Left ventricle myocardium inferior (tissue), 1 donor: Measurements from ENCODE around the gene SPNS3. TPM values are rescaled to one million over a fixed set of nuclear protein-coding genes. Genes with fewer than 3 reads are reported as not detected.

ENCODE experiments used
- DNase-seq: peaks from one replicate; pipeline ENCODE4 v3.0.0-alpha.2; 2020
- H3K27ac ChIP-seq: fragments of 200-600 bp; replicated peaks from 2 replicates; pipeline ENCODE4 v1.8.0; 2021
- H3K27me3 ChIP-seq: fragments of 200-600 bp; 2 replicates; pipeline ENCODE4 v1.8.0; 2021; ENCODE audit warnings: low read depth
- H3K36me3 ChIP-seq: fragments of 200-600 bp; 2 replicates; pipeline ENCODE4 v1.8.0; 2021
- H3K4me1 ChIP-seq: fragments of 200-600 bp; 2 replicates; pipeline ENCODE4 v1.8.0; 2021
- H3K4me3 ChIP-seq: fragments of 200-600 bp; 2 replicates; pipeline ENCODE4 v1.8.0; 2021; ENCODE audit warnings: mild to moderate bottlenecking, moderate library complexity
- H3K9me3 ChIP-seq: fragments of 200-600 bp; replicated peaks from 2 replicates; pipeline ENCODE4 v1.8.0; 2021
- CTCF ChIP-seq: fragments of 200-600 bp; IDR thresholded peaks from 2 replicates; pipeline ENCODE4 v1.8.0; 2021; ENCODE audit warnings: antibody characterized with exemption, mild to moderate bottlenecking, borderline replicate concordance
- intact Hi-C: fragments of 100-400 bp; cut with micrococcal nuclease; formaldehyde crosslinking; loops from one replicate; pipeline ENCODE4 v1.11.0; 2022
- total RNA-seq: library from RNA; stranded (reverse); fragmentation: NEBNext Ultra II Directional; extraction: Animal tissue kit (Norgen Biotek cat#: 25700); gene quantifications from one replicate; pipeline ENCODE4 v1.2.1, GENCODE V29; 2021
- donor health status: DM: no; HTN: yes; CAD: no; lungs with severe emphysema.

Gene SPNS3
- total RNA-seq, 1 donor from 2014 or later: 1.7 TPM

DNA sequence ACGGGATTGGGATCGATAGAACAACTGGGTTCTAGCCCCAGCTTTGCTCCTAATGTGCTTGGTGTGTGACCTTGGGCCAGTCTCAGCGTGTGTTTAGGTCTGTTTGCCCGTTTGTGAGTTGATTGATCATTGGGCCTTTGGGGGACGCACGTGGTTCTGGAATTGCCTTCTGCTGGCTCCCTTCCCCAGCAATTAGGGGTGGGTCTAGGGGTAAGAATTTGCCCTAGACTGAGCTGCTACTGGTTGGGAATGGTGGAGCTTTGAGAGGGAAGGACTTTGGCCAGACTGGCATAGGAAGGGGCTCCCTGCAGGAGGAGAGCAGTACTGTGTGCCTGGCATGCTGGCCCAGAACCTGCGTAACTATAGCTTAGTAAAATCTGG is 66.4 kb downstream of the SPNS3 start:
- Histone ChIP-seq H3K36me3 (no peaks in the 10 kb centered on the region), H3K27ac (peak overlapping the region; percentile 85), H3K9me3 (no peaks in the 10 kb centered on the region), H3K4me3 (peak overlapping the region; percentile 70), H3K4me1 (peaks cover 67% of the 10 kb centered on the region), H3K27me3 (peaks cover 21% of the 10 kb centered on the region)
- intact Hi-C loops: no loop called here
- TF ChIP-seq CTCF: peak; percentile 6
- no peak for DNase-seq

GRCh38 chr17:4501295-4501949 is 67.7 kb downstream of the SPNS3 start:
- Histone ChIP-seq H3K27ac (peak overlapping the region; percentile 50), H3K27me3 (peaks cover 21% of the 10 kb centered on the region), H3K36me3 (no peaks in the 10 kb centered on the region), H3K9me3 (no peaks in the 10 kb centered on the region), H3K4me3 (peak overlapping the region; percentile 70), H3K4me1 (peaks cover 80% of the 10 kb centered on the region)
- DNase-seq: no peak
- intact Hi-C loops: no loop called here
- no peak for TF ChIP-seq CTCF

GRCh38 chr17:4502466-4503154 is 68.9 kb downstream of the SPNS3 start:
- DNase-seq: no peak
- Histone ChIP-seq H3K27me3 (peaks cover 21% of the 10 kb centered on the region), H3K4me3 (no peak overlapping the region), H3K36me3 (no peaks in the 10 kb centered on the region), H3K4me1 (peaks cover 92% of the 10 kb centered on the region), H3K27ac (peak overlapping the region; percentile 71), H3K9me3 (no peaks in the 10 kb centered on the region)
- no peak for TF ChIP-seq CTCF
- intact Hi-C loops: no loop called here

- H3K27ac ChIP-seq: peak overlapping the region; percentile 71
- DNase-seq: no peak
Measured at GRCh38 chr17:4503283-4504025, 69.7 kb downstream of the SPNS3 start.

More at GRCh38 chr17:4503283-4504025, 69.7 kb downstream of the SPNS3 start:
- TF ChIP-seq CTCF: no peak
- intact Hi-C loops: no loop called here
- H3K4me3 ChIP-seq: no peak overlapping the region
- peaks cover 21% of the 10 kb centered on the region for H3K27me3 ChIP-seq
- peaks cover 95% of the 10 kb centered on the region for H3K4me1 ChIP-seq
- H3K36me3 ChIP-seq: no peaks in the 10 kb centered on the region
- H3K9me3 ChIP-seq: no peaks in the 10 kb centered on the region
